H1 (cell line): Measurements from ENCODE around the gene GAMT. TPM values are rescaled to one million over a fixed set of nuclear protein-coding genes. Genes with fewer than 3 reads are reported as not detected.

ENCODE experiments used
- CTCF ChIA-PET: fragments of 300-600 bp; sonication (Branson Sonifier 250); formaldehyde crosslinking; loops from one replicate; lab custom pipeline; 2021; ENCODE audit not compliant: partially characterized antibody; lab: Charles Lee
- POLR2A ChIA-PET: fragments of 300-600 bp; sonication (Branson Sonifier 250); formaldehyde crosslinking; loops from one replicate; lab custom pipeline; 2021; ENCODE audit warnings: inconsistent platforms; ENCODE audit not compliant: partially characterized antibody; lab: Charles Lee
- DNase-seq, 2 experiments: peaks; one replicate each; pipeline versions ENCODE4 v3.0.0 to v3.0.0-alpha.2; 2010 to 2022; ENCODE audit warnings: low spot score in 2 of 2, low read depth in 1 of 2, mixed read lengths in 1 of 2
- FAIRE-seq: peaks from 2 replicates; lab custom pipeline; 2011; peaks lifted over from hg19 to GRCh38; lab: Jason Lieb, UNC
- H2AFZ ChIP-seq: 2 replicates; pipeline ENCODE4 v1.8.1; 2012; ENCODE audit warnings: low read length, inconsistent platforms
- H2AK5ac ChIP-seq: 2 replicates; pipeline ENCODE4 v1.6.1; 2013; ENCODE audit warnings: low read depth, low read length
- H2BK120ac ChIP-seq: replicated peaks from 2 replicates; pipeline ENCODE3; 2013; ENCODE audit warnings: low read depth, low read length, inconsistent platforms
- H2BK12ac ChIP-seq: 2 replicates; pipeline ENCODE4 v1.6.1; 2013; ENCODE audit warnings: low read depth, low read length
- H2BK15ac ChIP-seq: 2 replicates; pipeline ENCODE4 v1.6.1; 2013; ENCODE audit warnings: low read length
- H2BK20ac ChIP-seq: 2 replicates; pipeline ENCODE4 v1.6.1; 2013; ENCODE audit warnings: low read length
- H2BK5ac ChIP-seq: 2 replicates; pipeline ENCODE4 v1.6.1; 2013; ENCODE audit warnings: low read depth, low read length
- H3K14ac ChIP-seq: 2 replicates; pipeline ENCODE4 v1.6.1; 2013; ENCODE audit warnings: inconsistent platforms; ENCODE audit not compliant: insufficient read length
- H3K18ac ChIP-seq: 2 replicates; pipeline ENCODE4 v1.6.1; 2013; ENCODE audit warnings: low read length; ENCODE audit errors: extremely low read depth
- H3K23ac ChIP-seq: 2 replicates; pipeline ENCODE4 v1.6.1; 2013; ENCODE audit warnings: inconsistent platforms; ENCODE audit not compliant: insufficient read length
- H3K23me2 ChIP-seq: 2 replicates; pipeline ENCODE4 v1.6.1; 2013; ENCODE audit warnings: low read depth, low read length
- H3K27ac ChIP-seq: 2 replicates; pipeline ENCODE4 v1.6.1; 2011; ENCODE audit warnings: low read depth, low read length, inconsistent platforms
- H3K27me3 ChIP-seq, 4 experiments: replicated peaks in 1 of 4; 1 replicate in 1 of 4; 2 replicates in 3 of 4; pipeline versions ENCODE4 v1.6.1 to v1.8.1; 2011 to 2013; ENCODE audit warnings: low read length in 3 of 4, mild to moderate bottlenecking in 3 of 4, inconsistent platforms in 2 of 4, mixed read lengths in 2 of 4, moderate library complexity in 1 of 4; ENCODE audit not compliant: control insufficient read depth in 3 of 4, insufficient read depth in 3 of 4; ENCODE audit errors: extremely low read depth in 1 of 4
- H3K36me3 ChIP-seq, 4 experiments: 2 replicates each; pipeline versions ENCODE4 v1.6.1 to v1.8.1; 2011 to 2013; ENCODE audit warnings: mild to moderate bottlenecking in 4 of 4, low read length in 3 of 4, moderate library complexity in 2 of 4, control low read depth in 1 of 4, inconsistent platforms in 1 of 4; ENCODE audit not compliant: insufficient read depth in 4 of 4, control insufficient read depth in 2 of 4
- H3K4ac ChIP-seq: replicated peaks from 2 replicates; pipeline ENCODE3; 2013; ENCODE audit warnings: low read length, low read depth, mixed read lengths, inconsistent platforms; ENCODE audit not compliant: insufficient read length
- H3K4me1 ChIP-seq, 4 experiments: replicated peaks in 1 of 4; 1 replicate in 1 of 4; 2 replicates in 3 of 4; pipeline versions ENCODE4 v1.6.1 to v1.8.1; 2011 to 2013; ENCODE audit warnings: low read length in 3 of 4, inconsistent platforms in 2 of 4, mixed read lengths in 1 of 4; ENCODE audit not compliant: insufficient read depth in 4 of 4, control insufficient read depth in 3 of 4
- H3K4me2 ChIP-seq, 2 experiments: 2 replicates each; pipeline versions ENCODE4 v1.6.1 to v1.8.1; 2011 to 2013; ENCODE audit warnings: low read depth in 2 of 2, low read length in 2 of 2, control low read depth in 1 of 2, inconsistent platforms in 1 of 2, mild to moderate bottlenecking in 1 of 2; ENCODE audit not compliant: insufficient read depth in 1 of 2
- H3K4me3 ChIP-seq, 4 experiments: fragments of 200-600, 300-600 bp in 1 of 4; sonication (generic), shearing (Covaris generic), sonication (Bioruptor Twin) in 1 of 4; 2 replicates each; pipeline versions ENCODE4 v1.5.1 to v1.8.1; 2011 to 2016; ENCODE audit warnings: low read length in 4 of 4, low read depth in 3 of 4, control low read depth in 2 of 4, inconsistent platforms in 2 of 4, mild to moderate bottlenecking in 2 of 4, mixed read lengths in 1 of 4, moderate library complexity in 1 of 4; ENCODE audit not compliant: insufficient read depth in 2 of 4; ENCODE audit errors: extremely low read depth in 1 of 4
- H3K56ac ChIP-seq: replicated peaks from 2 replicates; pipeline ENCODE3; 2013; ENCODE audit warnings: low read depth, mild to moderate bottlenecking, mixed read lengths, low read length, inconsistent platforms; ENCODE audit not compliant: insufficient read length
- H3K79me1 ChIP-seq: 2 replicates; pipeline ENCODE4 v1.6.1; 2013; ENCODE audit warnings: low read depth, low read length, control low read depth
- H3K79me2 ChIP-seq, 2 experiments: 2 replicates each; pipeline versions ENCODE4 v1.6.1 to v1.8.1; 2012 to 2013; ENCODE audit warnings: low read length in 2 of 2, mild to moderate bottlenecking in 2 of 2, inconsistent platforms in 1 of 2; ENCODE audit not compliant: insufficient read depth in 2 of 2, control insufficient read depth in 1 of 2
- H3K9ac ChIP-seq, 4 experiments: replicated peaks in 1 of 4; 1 replicate in 1 of 4; 2 replicates in 3 of 4; pipeline versions ENCODE4 v1.6.1 to v1.8.1; 2011 to 2013; ENCODE audit warnings: low read depth in 3 of 4, low read length in 3 of 4, control low read depth in 2 of 4, mild to moderate bottlenecking in 2 of 4, moderate library complexity in 2 of 4, inconsistent platforms in 1 of 4; ENCODE audit errors: extremely low read depth in 1 of 4
- H3K9me3 ChIP-seq, 2 experiments: 2 replicates each; pipeline versions ENCODE4 v1.6.1 to v1.8.1; 2012 to 2013; ENCODE audit warnings: mild to moderate bottlenecking in 2 of 2, moderate library complexity in 2 of 2, control low read depth in 1 of 2, inconsistent platforms in 1 of 2, low read depth in 1 of 2, low read length in 1 of 2, mixed read lengths in 1 of 2; ENCODE audit not compliant: insufficient read depth in 2 of 2
- H4K20me1 ChIP-seq, 2 experiments: replicated peaks in 1 of 2; 2 replicates each; pipeline versions ENCODE3 to v1.8.1; 2011 to 2013; ENCODE audit warnings: inconsistent platforms in 2 of 2, low read length in 2 of 2, mild to moderate bottlenecking in 1 of 2; ENCODE audit not compliant: insufficient read depth in 2 of 2, control insufficient read depth in 1 of 2
- H4K5ac ChIP-seq: 2 replicates; pipeline ENCODE4 v1.6.1; 2013; ENCODE audit warnings: low read length, low read depth, mixed read lengths, inconsistent platforms; ENCODE audit not compliant: insufficient read length
- H4K8ac ChIP-seq: 2 replicates; pipeline ENCODE4 v1.8.0; 2013; ENCODE audit warnings: mild to moderate bottlenecking, moderate library complexity, low read length, inconsistent platforms; ENCODE audit not compliant: insufficient read depth; ENCODE audit errors: extremely low read depth
- H4K91ac ChIP-seq: replicated peaks from 2 replicates; pipeline ENCODE3; 2013; ENCODE audit warnings: low read length, mixed read lengths, inconsistent platforms; ENCODE audit not compliant: insufficient read length
- WGBS, 2 experiments: shearing (Covaris generic) in 1 of 2; methylation state at CpG; one replicate each; pipeline versions ENCODE4 v1.1.6 to v1.1.7; 2013 to 2015; ENCODE audit warnings: low lambda C conversion rate in 2 of 2, mixed read lengths in 2 of 2, inconsistent platforms in 1 of 2, low coverage in 1 of 2, missing lambda C conversion rate in 1 of 2; ENCODE audit not compliant: insufficient replicate concordance in 2 of 2, insufficient coverage in 1 of 2, insufficient read length in 1 of 2; ENCODE audit errors: extremely low coverage in 1 of 2, missing lambda C conversion rate in 1 of 2; 5-methylcytosine and 5-hydroxymethylcytosine counted together
- polyA plus RNA-seq, 7 experiments: library from polyadenylated mRNA; depleted of rRNA in 3 of 7; stranded (reverse) in 5 of 7; unstranded in 2 of 7; fragments of >200 nt in 5 of 7; fragments of 200-250 nt in 2 of 7; gene quantifications; 1 replicate in 5 of 7; 2 replicates in 1 of 7; 4 replicates in 1 of 7; pipeline versions ENCODE4 v1.2.1 to v1.2.3, GENCODE V29; 2011 to 2013; ENCODE audit warnings: missing spikeins in 2 of 7, mixed read lengths in 2 of 7
- total RNA-seq: library from RNA; stranded (reverse); fragmentation: NEBNext Ultra II Directional; extraction: Animal tissue kit (Norgen Biotek cat#: 25700); gene quantifications from 2 replicates; pipeline ENCODE4 v1.2.1, GENCODE V29; 2021

GAMT gene
- total and polyA plus RNA-seq, 2 of the 8 experiments (the other 6 are each of a cell fraction or from before 2014, with no cell fraction given): 17.2 to 35.6 TPM

GRCh38 chr19:1421218-1421957, 20.0 kb upstream of the GAMT start:
- H3K27me3 ChIP-seq: no peaks in the 10 kb centered on the region
- H2BK5ac ChIP-seq: no peak overlapping the region; the same call in 1 of the 2 replicates
- peaks cover 3 to 13% (median 6%) of the 10 kb centered on the region in 4 experiments; a peak in 6 of 7 replicates for H3K4me1 ChIP-seq
- H3K14ac ChIP-seq: no peak overlapping the region
- POLR2A ChIA-PET: interaction anchor here (0.7 to 2.6 kb wide), 10 partner anchors 9 to 153 kb away, joined by 3 to 12 read pairs (median 5); partner anchors contain the start of gene CIRBP
- no peak overlapping the region for H2AK5ac ChIP-seq
- peaks cover 26% of the 10 kb centered on the region for H3K79me1 ChIP-seq
- CTCF ChIA-PET: interaction anchor here (0.5 to 1.9 kb wide), 10 partner anchors 9 to 573 kb away, joined by 3 to 8 read pairs (median 4); no protein-coding TSS in a partner anchor
- H4K91ac ChIP-seq: no peak overlapping the region
- H3K9me3 ChIP-seq: no peaks in the 10 kb centered on the region
- H2BK12ac ChIP-seq: no peak overlapping the region
- H3K27ac ChIP-seq: no peak overlapping the region
- H3K4me3 ChIP-seq: no peak overlapping the region
- no peak for DNase-seq
- H3K9ac ChIP-seq: no peak overlapping the region
- no peak overlapping the region for H3K18ac ChIP-seq
- no peak overlapping the region for H2BK20ac ChIP-seq
- no peaks in the 10 kb centered on the region for H3K23me2 ChIP-seq
- no peak overlapping the region for H3K4me2 ChIP-seq
- H2AFZ ChIP-seq: no peak overlapping the region
- H3K23ac ChIP-seq: no peak overlapping the region
- no peak overlapping the region for H4K8ac ChIP-seq
- FAIRE-seq: no peak
- H3K79me2 ChIP-seq: peaks cover 18 to 84% of the 10 kb centered on the region in 2 experiments
- no peak overlapping the region for H3K56ac ChIP-seq
- H3K36me3 ChIP-seq: peaks cover 35 to 87% (median 62%) of the 10 kb centered on the region in 4 experiments
- H2BK120ac ChIP-seq: no peak overlapping the region
- no peak overlapping the region for H2BK15ac ChIP-seq
- H3K4ac ChIP-seq: no peak overlapping the region
- H4K20me1 ChIP-seq: peaks cover 52 to 59% of the 10 kb centered on the region in 2 experiments
- H4K5ac ChIP-seq: no peak overlapping the region
- whole genome bisulfite sequencing, 2 experiments: 93% methylated on average over 29 of the region's 37 CpGs; no CpG with 5 or more reads in 1 of the 2 experiments
